H1 (cell line): Measurements from ENCODE around the gene CNDP2. TPM values are rescaled to one million over a fixed set of nuclear protein-coding genes. Genes with fewer than 3 reads are reported as not detected.

ENCODE experiments used
- GTF2F1 ChIP-seq: IDR thresholded peaks from 2 replicates; pipeline ENCODE4 v1.6.1; 2012; ENCODE audit warnings: low read depth, low read length, improper control_type of control experiment, borderline replicate concordance
- KDM1A ChIP-seq: fragments of 200-600, 300-600 bp; sonication (generic); IDR thresholded peaks from 2 replicates; pipeline ENCODE4 v1.7.1; 2016; ENCODE audit warnings: mild to moderate bottlenecking, low read length, borderline replicate concordance
- KDM5A ChIP-seq: fragments of 200-600 bp; IDR thresholded peaks from 2 replicates; pipeline ENCODE4 v1.7.1; 2012; ENCODE audit warnings: mild to moderate bottlenecking, low read length, inconsistent platforms, mixed read lengths
- PHF8 ChIP-seq: fragments of 200-600 bp; sonication (generic); conservative IDR thresholded peaks from 2 replicates; pipeline ENCODE4 v1.7.1; 2012; ENCODE audit warnings: low read depth, mild to moderate bottlenecking, inconsistent platforms, low read length, moderate library complexity
- POU5F1 ChIP-seq: IDR thresholded peaks from 2 replicates; pipeline ENCODE4 v1.6.1; 2011; ENCODE audit warnings: low read depth, mild to moderate bottlenecking, low read length, moderate library complexity
- RBBP5 ChIP-seq: IDR thresholded peaks from 2 replicates; pipeline ENCODE4 v1.7.1; 2012; ENCODE audit warnings: low read depth, mild to moderate bottlenecking, inconsistent platforms, low read length, moderate library complexity, borderline replicate concordance
- RXRA ChIP-seq: IDR thresholded peaks from 2 replicates; pipeline ENCODE4 v1.6.1; 2011; ENCODE audit warnings: low read depth, mild to moderate bottlenecking, low read length, moderate library complexity; ENCODE audit not compliant: insufficient read depth
- SAP30 ChIP-seq: fragments of 300-600 bp; sonication (generic); IDR thresholded peaks from 2 replicates; pipeline ENCODE4 v1.7.1; 2012; ENCODE audit warnings: low read length, moderate library complexity, mild to moderate bottlenecking, inconsistent platforms; ENCODE audit not compliant: insufficient read depth, insufficient replicate concordance
- SP1 ChIP-seq: IDR thresholded peaks from 2 replicates; pipeline ENCODE4 v1.6.1; 2011; ENCODE audit warnings: low read depth, low read length
- YY1 ChIP-seq: IDR thresholded peaks from 2 replicates; pipeline ENCODE4 v1.6.1; 2011; ENCODE audit warnings: low read depth, mild to moderate bottlenecking, low read length
- polyA plus RNA-seq, 7 experiments: library from polyadenylated mRNA; depleted of rRNA in 3 of 7; stranded (reverse) in 5 of 7; unstranded in 2 of 7; fragments of >200 nt in 5 of 7; fragments of 200-250 nt in 2 of 7; gene quantifications; 1 replicate in 5 of 7; 2 replicates in 1 of 7; 4 replicates in 1 of 7; pipeline versions ENCODE4 v1.2.1 to v1.2.3, GENCODE V29; 2011 to 2013; ENCODE audit warnings: missing spikeins in 2 of 7, mixed read lengths in 2 of 7
- total RNA-seq: library from RNA; stranded (reverse); fragmentation: NEBNext Ultra II Directional; extraction: Animal tissue kit (Norgen Biotek cat#: 25700); gene quantifications from 2 replicates; pipeline ENCODE4 v1.2.1, GENCODE V29; 2021
- TF ChIP-seq, protein P1 (sequence below): fragments of 300-600 bp; sonication (generic); IDR thresholded peaks from 2 replicates; pipeline ENCODE4 v1.7.1; 2012; ENCODE audit warnings: low read length, moderate library complexity, mild to moderate bottlenecking, inconsistent platforms; ENCODE audit not compliant: insufficient replicate concordance

CNDP2 gene
- total and polyA plus RNA-seq, 2 of the 8 experiments (the other 6 are each of a cell fraction or from before 2014, with no cell fraction given), result 71.8 to 243 TPM

DNA sequence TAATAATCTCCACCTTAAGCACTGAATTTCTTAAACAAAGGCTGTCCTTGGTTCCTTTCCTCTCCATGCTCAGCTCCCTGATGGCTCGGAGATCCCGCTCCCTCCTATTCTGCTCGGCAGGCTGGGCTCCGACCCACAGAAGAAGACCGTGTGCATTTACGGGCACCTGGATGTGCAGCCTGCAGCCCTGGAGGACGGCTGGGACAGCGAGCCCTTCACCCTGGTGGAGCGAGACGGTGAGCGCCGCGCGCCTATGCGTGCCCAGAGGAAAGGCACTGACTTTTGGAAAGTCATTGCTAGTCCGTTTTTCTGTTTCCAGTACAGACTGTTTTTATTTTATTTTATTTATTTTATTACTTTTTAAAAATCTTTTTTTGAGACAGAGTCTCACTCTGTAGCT lies 9.6 kb downstream of the CNDP2 start (continued):
- TF ChIP-seq, protein P1, sequence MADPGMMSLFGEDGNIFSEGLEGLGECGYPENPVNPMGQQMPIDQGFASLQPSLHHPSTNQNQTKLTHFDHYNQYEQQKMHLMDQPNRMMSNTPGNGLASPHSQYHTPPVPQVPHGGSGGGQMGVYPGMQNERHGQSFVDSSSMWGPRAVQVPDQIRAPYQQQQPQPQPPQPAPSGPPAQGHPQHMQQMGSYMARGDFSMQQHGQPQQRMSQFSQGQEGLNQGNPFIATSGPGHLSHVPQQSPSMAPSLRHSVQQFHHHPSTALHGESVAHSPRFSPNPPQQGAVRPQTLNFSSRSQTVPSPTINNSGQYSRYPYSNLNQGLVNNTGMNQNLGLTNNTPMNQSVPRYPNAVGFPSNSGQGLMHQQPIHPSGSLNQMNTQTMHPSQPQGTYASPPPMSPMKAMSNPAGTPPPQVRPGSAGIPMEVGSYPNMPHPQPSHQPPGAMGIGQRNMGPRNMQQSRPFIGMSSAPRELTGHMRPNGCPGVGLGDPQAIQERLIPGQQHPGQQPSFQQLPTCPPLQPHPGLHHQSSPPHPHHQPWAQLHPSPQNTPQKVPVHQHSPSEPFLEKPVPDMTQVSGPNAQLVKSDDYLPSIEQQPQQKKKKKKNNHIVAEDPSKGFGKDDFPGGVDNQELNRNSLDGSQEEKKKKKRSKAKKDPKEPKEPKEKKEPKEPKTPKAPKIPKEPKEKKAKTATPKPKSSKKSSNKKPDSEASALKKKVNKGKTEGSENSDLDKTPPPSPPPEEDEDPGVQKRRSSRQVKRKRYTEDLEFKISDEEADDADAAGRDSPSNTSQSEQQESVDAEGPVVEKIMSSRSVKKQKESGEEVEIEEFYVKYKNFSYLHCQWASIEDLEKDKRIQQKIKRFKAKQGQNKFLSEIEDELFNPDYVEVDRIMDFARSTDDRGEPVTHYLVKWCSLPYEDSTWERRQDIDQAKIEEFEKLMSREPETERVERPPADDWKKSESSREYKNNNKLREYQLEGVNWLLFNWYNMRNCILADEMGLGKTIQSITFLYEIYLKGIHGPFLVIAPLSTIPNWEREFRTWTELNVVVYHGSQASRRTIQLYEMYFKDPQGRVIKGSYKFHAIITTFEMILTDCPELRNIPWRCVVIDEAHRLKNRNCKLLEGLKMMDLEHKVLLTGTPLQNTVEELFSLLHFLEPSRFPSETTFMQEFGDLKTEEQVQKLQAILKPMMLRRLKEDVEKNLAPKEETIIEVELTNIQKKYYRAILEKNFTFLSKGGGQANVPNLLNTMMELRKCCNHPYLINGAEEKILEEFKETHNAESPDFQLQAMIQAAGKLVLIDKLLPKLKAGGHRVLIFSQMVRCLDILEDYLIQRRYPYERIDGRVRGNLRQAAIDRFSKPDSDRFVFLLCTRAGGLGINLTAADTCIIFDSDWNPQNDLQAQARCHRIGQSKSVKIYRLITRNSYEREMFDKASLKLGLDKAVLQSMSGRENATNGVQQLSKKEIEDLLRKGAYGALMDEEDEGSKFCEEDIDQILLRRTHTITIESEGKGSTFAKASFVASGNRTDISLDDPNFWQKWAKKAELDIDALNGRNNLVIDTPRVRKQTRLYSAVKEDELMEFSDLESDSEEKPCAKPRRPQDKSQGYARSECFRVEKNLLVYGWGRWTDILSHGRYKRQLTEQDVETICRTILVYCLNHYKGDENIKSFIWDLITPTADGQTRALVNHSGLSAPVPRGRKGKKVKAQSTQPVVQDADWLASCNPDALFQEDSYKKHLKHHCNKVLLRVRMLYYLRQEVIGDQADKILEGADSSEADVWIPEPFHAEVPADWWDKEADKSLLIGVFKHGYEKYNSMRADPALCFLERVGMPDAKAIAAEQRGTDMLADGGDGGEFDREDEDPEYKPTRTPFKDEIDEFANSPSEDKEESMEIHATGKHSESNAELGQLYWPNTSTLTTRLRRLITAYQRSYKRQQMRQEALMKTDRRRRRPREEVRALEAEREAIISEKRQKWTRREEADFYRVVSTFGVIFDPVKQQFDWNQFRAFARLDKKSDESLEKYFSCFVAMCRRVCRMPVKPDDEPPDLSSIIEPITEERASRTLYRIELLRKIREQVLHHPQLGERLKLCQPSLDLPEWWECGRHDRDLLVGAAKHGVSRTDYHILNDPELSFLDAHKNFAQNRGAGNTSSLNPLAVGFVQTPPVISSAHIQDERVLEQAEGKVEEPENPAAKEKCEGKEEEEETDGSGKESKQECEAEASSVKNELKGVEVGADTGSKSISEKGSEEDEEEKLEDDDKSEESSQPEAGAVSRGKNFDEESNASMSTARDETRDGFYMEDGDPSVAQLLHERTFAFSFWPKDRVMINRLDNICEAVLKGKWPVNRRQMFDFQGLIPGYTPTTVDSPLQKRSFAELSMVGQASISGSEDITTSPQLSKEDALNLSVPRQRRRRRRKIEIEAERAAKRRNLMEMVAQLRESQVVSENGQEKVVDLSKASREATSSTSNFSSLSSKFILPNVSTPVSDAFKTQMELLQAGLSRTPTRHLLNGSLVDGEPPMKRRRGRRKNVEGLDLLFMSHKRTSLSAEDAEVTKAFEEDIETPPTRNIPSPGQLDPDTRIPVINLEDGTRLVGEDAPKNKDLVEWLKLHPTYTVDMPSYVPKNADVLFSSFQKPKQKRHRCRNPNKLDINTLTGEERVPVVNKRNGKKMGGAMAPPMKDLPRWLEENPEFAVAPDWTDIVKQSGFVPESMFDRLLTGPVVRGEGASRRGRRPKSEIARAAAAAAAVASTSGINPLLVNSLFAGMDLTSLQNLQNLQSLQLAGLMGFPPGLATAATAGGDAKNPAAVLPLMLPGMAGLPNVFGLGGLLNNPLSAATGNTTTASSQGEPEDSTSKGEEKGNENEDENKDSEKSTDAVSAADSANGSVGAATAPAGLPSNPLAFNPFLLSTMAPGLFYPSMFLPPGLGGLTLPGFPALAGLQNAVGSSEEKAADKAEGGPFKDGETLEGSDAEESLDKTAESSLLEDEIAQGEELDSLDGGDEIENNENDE, result no peak
- TF ChIP-seq SP1 (no peak), KDM5A (no peak), SAP30 (no peak), PHF8 (no peak), YY1 (no peak), RXRA (no peak), GTF2F1 (no peak), RBBP5 (no peak), KDM1A (no peak), POU5F1 (no peak)
